ENCODE data around the gene FFAR3.

- TF ChIP-seq, protein P1, sequence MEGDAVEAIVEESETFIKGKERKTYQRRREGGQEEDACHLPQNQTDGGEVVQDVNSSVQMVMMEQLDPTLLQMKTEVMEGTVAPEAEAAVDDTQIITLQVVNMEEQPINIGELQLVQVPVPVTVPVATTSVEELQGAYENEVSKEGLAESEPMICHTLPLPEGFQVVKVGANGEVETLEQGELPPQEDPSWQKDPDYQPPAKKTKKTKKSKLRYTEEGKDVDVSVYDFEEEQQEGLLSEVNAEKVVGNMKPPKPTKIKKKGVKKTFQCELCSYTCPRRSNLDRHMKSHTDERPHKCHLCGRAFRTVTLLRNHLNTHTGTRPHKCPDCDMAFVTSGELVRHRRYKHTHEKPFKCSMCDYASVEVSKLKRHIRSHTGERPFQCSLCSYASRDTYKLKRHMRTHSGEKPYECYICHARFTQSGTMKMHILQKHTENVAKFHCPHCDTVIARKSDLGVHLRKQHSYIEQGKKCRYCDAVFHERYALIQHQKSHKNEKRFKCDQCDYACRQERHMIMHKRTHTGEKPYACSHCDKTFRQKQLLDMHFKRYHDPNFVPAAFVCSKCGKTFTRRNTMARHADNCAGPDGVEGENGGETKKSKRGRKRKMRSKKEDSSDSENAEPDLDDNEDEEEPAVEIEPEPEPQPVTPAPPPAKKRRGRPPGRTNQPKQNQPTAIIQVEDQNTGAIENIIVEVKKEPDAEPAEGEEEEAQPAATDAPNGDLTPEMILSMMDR (IDR thresholded peaks at IDR 0.05 in 8 of 11, conservative IDR thresholded peaks at IDR 0.05 in 3 of 11) = no peak
- TF ChIP-seq POLR2A (IDR thresholded peaks at IDR 0.05) = no peak
Measured at GRCh38 chr19:35379992-35380391, 21.7 kb downstream of the FFAR3 start.

Measured in spleen (tissue), 7 donors.